Measurements from ENCODE around the gene LBX2.

- TF ChIP-seq, protein P1, sequence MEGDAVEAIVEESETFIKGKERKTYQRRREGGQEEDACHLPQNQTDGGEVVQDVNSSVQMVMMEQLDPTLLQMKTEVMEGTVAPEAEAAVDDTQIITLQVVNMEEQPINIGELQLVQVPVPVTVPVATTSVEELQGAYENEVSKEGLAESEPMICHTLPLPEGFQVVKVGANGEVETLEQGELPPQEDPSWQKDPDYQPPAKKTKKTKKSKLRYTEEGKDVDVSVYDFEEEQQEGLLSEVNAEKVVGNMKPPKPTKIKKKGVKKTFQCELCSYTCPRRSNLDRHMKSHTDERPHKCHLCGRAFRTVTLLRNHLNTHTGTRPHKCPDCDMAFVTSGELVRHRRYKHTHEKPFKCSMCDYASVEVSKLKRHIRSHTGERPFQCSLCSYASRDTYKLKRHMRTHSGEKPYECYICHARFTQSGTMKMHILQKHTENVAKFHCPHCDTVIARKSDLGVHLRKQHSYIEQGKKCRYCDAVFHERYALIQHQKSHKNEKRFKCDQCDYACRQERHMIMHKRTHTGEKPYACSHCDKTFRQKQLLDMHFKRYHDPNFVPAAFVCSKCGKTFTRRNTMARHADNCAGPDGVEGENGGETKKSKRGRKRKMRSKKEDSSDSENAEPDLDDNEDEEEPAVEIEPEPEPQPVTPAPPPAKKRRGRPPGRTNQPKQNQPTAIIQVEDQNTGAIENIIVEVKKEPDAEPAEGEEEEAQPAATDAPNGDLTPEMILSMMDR (conservative IDR thresholded peaks at IDR 0.05; ENCODE audit: low read depth, low read length): no peak
- TF ChIP-seq CEBPB (IDR thresholded peaks at IDR 0.05; ENCODE audit: low read depth, low read length) (no peak), MAFK (IDR thresholded peaks at IDR 0.05; ENCODE audit: low read depth, low read length) (no peak), POLR2A (IDR thresholded peaks at IDR 0.05; ENCODE audit: low read depth, low read length) (no peak), RCOR1 (IDR thresholded peaks at IDR 0.05; ENCODE audit: insufficient replicate concordance, low read length) (no peak), RFX5 (IDR thresholded peaks at IDR 0.05; ENCODE audit: low read depth, low read length) (no peak), FOS (IDR thresholded peaks at IDR 0.05; ENCODE audit: low read depth, low read length) (no peak)
- TF ChIP-seq, protein P2, sequence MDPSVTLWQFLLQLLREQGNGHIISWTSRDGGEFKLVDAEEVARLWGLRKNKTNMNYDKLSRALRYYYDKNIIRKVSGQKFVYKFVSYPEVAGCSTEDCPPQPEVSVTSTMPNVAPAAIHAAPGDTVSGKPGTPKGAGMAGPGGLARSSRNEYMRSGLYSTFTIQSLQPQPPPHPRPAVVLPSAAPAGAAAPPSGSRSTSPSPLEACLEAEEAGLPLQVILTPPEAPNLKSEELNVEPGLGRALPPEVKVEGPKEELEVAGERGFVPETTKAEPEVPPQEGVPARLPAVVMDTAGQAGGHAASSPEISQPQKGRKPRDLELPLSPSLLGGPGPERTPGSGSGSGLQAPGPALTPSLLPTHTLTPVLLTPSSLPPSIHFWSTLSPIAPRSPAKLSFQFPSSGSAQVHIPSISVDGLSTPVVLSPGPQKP (IDR thresholded peaks at IDR 0.05; ENCODE audit: borderline replicate concordance, low read depth, low read length): no peak
Measured at GRCh38 chr2:74540291-74540690, 40.9 kb upstream of the LBX2 start.
